ENCODE measurements around the gene UBAC2. TPM values are rescaled to one million over a fixed set of nuclear protein-coding genes. Genes with fewer than 3 reads are reported as not detected.
A peak's percentile ranks its signal among the peaks of the same experiment; 100 is the strongest.

The UBAC2 gene
- total RNA-seq, 1 experiment from 2014 or later = 103 TPM

DNA sequence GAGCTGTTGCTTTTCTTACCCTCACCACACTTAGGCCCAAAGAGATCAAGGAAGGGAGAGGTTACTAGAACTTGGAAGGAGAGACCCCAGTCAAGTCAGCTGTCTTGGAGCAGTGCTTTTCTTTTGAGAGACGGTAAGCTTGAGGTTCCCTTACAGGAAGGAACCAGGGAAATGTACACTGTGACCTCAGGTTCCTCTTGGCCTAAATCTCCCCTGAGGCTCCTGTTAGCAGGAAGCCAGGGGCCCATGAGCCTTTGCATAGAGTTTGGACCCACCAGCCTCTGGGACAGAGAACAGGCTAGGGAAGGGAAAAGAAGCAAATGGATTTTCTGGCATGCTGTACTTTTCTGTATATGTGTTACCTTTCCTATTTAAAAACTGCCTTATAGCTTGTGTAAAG lies 63.4 kb downstream of the UBAC2 start:
- no peak for DNase-seq
- Histone ChIP-seq H3K9me3 (no peaks in the 10 kb centered on the region), H3K36me3 (ENCODE audit: control insufficient read depth, insufficient read depth, low read length) (no peaks in the 10 kb centered on the region; the same call in 1 of the 2 replicates), H3K4me1 (no peaks in the 10 kb centered on the region), H3K4me3 (ENCODE audit: low read depth, low read length) (no peak overlapping the region), H3K27me3 (replicated peaks; ENCODE audit: control insufficient read depth, insufficient read depth, low read length) (no peaks in the 10 kb centered on the region)
- Mint-ChIP-seq H3K4me3 (ENCODE audit: unreplicated experiment) (no peak overlapping the region), H3K9me3 (ENCODE audit: unreplicated experiment) (no peaks in the 10 kb centered on the region), H3K27ac (ENCODE audit: unreplicated experiment) (no peak overlapping the region), H3K36me3 (ENCODE audit: insufficient read depth, unreplicated experiment) (peaks cover 23% of the 10 kb centered on the region), H3K27me3 (ENCODE audit: insufficient read depth, unreplicated experiment) (no peaks in the 10 kb centered on the region), H3K4me1 (ENCODE audit: low read depth, unreplicated experiment) (no peaks in the 10 kb centered on the region)
- ChIA-PET POLR2A (no interaction called here), CTCF (interaction anchor here (1.4 kb wide), 1 partner anchor 87 kb away, joined by 10 read pairs; no protein-coding TSS in a partner anchor)
- no peak for TF ChIP-seq CTCF (IDR thresholded peaks at IDR 0.05; ENCODE audit: insufficient read depth in 1 of 2, low read depth in 1 of 2, low read length in 1 of 2, severe bottlenecking in 1 of 2, unreplicated experiment in 1 of 2)
- intact Hi-C loops (cut with micrococcal nuclease; ENCODE audit: unreplicated experiment) = no loop called here
- no TSS peak for BruUV-seq (replicated peaks)

GRCh38 chr13:99265162-99265800 lies 64.6 kb downstream of the UBAC2 start:
- Mint-ChIP-seq H3K27me3 (ENCODE audit: insufficient read depth, unreplicated experiment) (no peaks in the 10 kb centered on the region), H3K4me1 (ENCODE audit: low read depth, unreplicated experiment) (no peaks in the 10 kb centered on the region), H3K4me3 (ENCODE audit: unreplicated experiment) (no peak overlapping the region), H3K9me3 (ENCODE audit: unreplicated experiment) (no peaks in the 10 kb centered on the region), H3K27ac (ENCODE audit: unreplicated experiment) (no peak overlapping the region), H3K36me3 (ENCODE audit: insufficient read depth, unreplicated experiment) (peaks cover 17% of the 10 kb centered on the region)
- no peak for DNase-seq
- H3K9me3 ChIP-seq = no peaks in the 10 kb centered on the region
- intact Hi-C loops (cut with micrococcal nuclease; ENCODE audit: unreplicated experiment) = loop anchor here (5.0 kb wide), 1 partner anchor 233 kb away; no protein-coding TSS in a partner anchor
- CTCF ChIA-PET = interaction anchor here (1.0 to 1.4 kb wide), 4 partner anchors 10 to 89 kb away, joined by 3 to 23 read pairs (median 12); partner anchors contain the start of gene UBAC2
- H3K27me3 ChIP-seq (replicated peaks; ENCODE audit: control insufficient read depth, insufficient read depth, low read length) = no peaks in the 10 kb centered on the region
- TF ChIP-seq CTCF (IDR thresholded peaks at IDR 0.05; ENCODE audit: insufficient read depth in 1 of 2, low read depth in 1 of 2, low read length in 1 of 2, severe bottlenecking in 1 of 2, unreplicated experiment in 1 of 2) = no peak
- POLR2A ChIA-PET = interaction anchor here (0.7 to 1.0 kb wide), 2 partner anchors 64 to 65 kb away, joined by 3 to 4 read pairs; partner anchors contain the start of gene UBAC2
- BruUV-seq (replicated peaks) = no TSS peak
- no peaks in the 10 kb centered on the region; the same call in 1 of the 2 replicates for H3K36me3 ChIP-seq (ENCODE audit: control insufficient read depth, insufficient read depth, low read length)
- no peak overlapping the region for H3K4me3 ChIP-seq (ENCODE audit: low read depth, low read length)
- no peaks in the 10 kb centered on the region for H3K4me1 ChIP-seq

- BruUV-seq (replicated peaks) = no TSS peak
- no peaks in the 10 kb centered on the region for H3K27me3 ChIP-seq (replicated peaks; ENCODE audit: control insufficient read depth, insufficient read depth, low read length)
- no peaks in the 10 kb centered on the region for H3K9me3 ChIP-seq
- H3K4me3 Mint-ChIP-seq (ENCODE audit: unreplicated experiment) = no peak overlapping the region
- CTCF ChIA-PET = interaction anchor here (0.6 to 1.6 kb wide), 10 partner anchors 10 to 171 kb away, joined by 3 to 23 read pairs (median 4); partner anchors contain the start of gene UBAC2
- peak; percentile 41 to 74 for TF ChIP-seq CTCF (IDR thresholded peaks at IDR 0.05; ENCODE audit: insufficient read depth in 1 of 2, low read depth in 1 of 2, low read length in 1 of 2, severe bottlenecking in 1 of 2, unreplicated experiment in 1 of 2)
- intact Hi-C loops (cut with micrococcal nuclease; ENCODE audit: unreplicated experiment) = loop anchor here (1.0 to 5.0 kb wide), 4 partner anchors 65 to 234 kb away; no protein-coding TSS in a partner anchor
- DNase-seq = peak in 1 of 2 experiments; percentile 47
- no peaks in the 10 kb centered on the region for H3K9me3 Mint-ChIP-seq (ENCODE audit: unreplicated experiment)
- no peaks in the 10 kb centered on the region for H3K27me3 Mint-ChIP-seq (ENCODE audit: insufficient read depth, unreplicated experiment)
- POLR2A ChIA-PET = interaction anchor here (0.7 to 1.0 kb wide), 2 partner anchors 65 to 66 kb away, joined by 3 to 4 read pairs; partner anchors contain the start of gene UBAC2
- H3K36me3 ChIP-seq (ENCODE audit: control insufficient read depth, insufficient read depth, low read length) = no peaks in the 10 kb centered on the region; the same call in 1 of the 2 replicates
- peaks cover 17% of the 10 kb centered on the region for H3K36me3 Mint-ChIP-seq (ENCODE audit: insufficient read depth, unreplicated experiment)
- H3K4me1 Mint-ChIP-seq (ENCODE audit: low read depth, unreplicated experiment) = no peaks in the 10 kb centered on the region
- H3K4me1 ChIP-seq = no peaks in the 10 kb centered on the region
- no peak overlapping the region for H3K4me3 ChIP-seq (ENCODE audit: low read depth, low read length)
- no peak overlapping the region for H3K27ac Mint-ChIP-seq (ENCODE audit: unreplicated experiment)
These were observed 65.3 kb downstream of the UBAC2 start for GRCh38 chr13:99265821-99266426.
